CD4-positive, alpha-beta T cell (primary cell): Measurements from ENCODE around the gene ZFP1. TPM values are rescaled to one million over a fixed set of nuclear protein-coding genes. Genes with fewer than 3 reads are reported as not detected.

Experiments
- ATAC-seq: fragments of 200-7000 bp; cut with Tn5 transposase; one replicate; pipeline ENCODE4 v1.10.0; 2022; ENCODE audit warnings: mild to moderate bottlenecking; ENCODE audit not compliant: poor library complexity
- CTCF ChIA-PET: fragments of 350-600 bp; sonication (Branson Sonifier 250); formaldehyde crosslinking; loops from one replicate; lab custom pipeline; 2021; ENCODE audit warnings: antibody characterized with exemption, inconsistent platforms; lab: Charles Lee
- POLR2A ChIA-PET: fragments of 350-600 bp; sonication (Branson Sonifier 250); formaldehyde crosslinking; loops from one replicate; lab custom pipeline; 2021; ENCODE audit warnings: antibody characterized with exemption, inconsistent platforms; lab: Charles Lee
- DNase-seq, 14 experiments: peaks; one replicate each; pipeline ENCODE4 v3.0.0-alpha.2; 2013 to 2020; ENCODE audit warnings: mixed read lengths in 2 of 14
- H3K27ac ChIP-seq, 2 donors: one replicate each; pipeline versions ENCODE4 v1.5.1 to v1.7.0; 2013; ENCODE audit warnings: low read length in 2 of 2, low read depth in 1 of 2, mild to moderate bottlenecking in 1 of 2
- H3K27me3 ChIP-seq, 2 experiments: 1 replicate in 1 of 2; 2 replicates in 1 of 2; pipeline versions ENCODE4 v1.6.1 to v1.7.0; 2013; ENCODE audit warnings: low read length in 2 of 2, control low read depth in 1 of 2, mild to moderate bottlenecking in 1 of 2, moderate library complexity in 1 of 2; ENCODE audit not compliant: insufficient read depth in 2 of 2, control insufficient read depth in 1 of 2
- H3K36me3 ChIP-seq: one replicate; pipeline ENCODE4 v1.6.1; 2013; ENCODE audit warnings: low read length, control low read depth; ENCODE audit not compliant: insufficient read depth
- H3K4me1 ChIP-seq: one replicate; pipeline ENCODE4 v1.6.1; 2013; ENCODE audit warnings: low read length, control low read depth; ENCODE audit not compliant: insufficient read depth
- H3K4me3 ChIP-seq: one replicate; pipeline ENCODE4 v1.5.1; 2013; ENCODE audit warnings: mild to moderate bottlenecking, low read length, moderate library complexity
- H3K9me3 ChIP-seq, 2 experiments: 1 replicate in 1 of 2; 2 replicates in 1 of 2; pipeline versions ENCODE4 v1.6.1 to v1.7.0; 2013; ENCODE audit warnings: low read length in 2 of 2, mild to moderate bottlenecking in 2 of 2, control low read depth in 1 of 2, moderate library complexity in 1 of 2; ENCODE audit not compliant: control insufficient read depth in 1 of 2, insufficient read depth in 1 of 2
- H3K27ac Mint-ChIP-seq: one replicate; pipeline ENCODE4 v1.8.0; 2020; ENCODE audit warnings: mixed read lengths
- H3K27me3 Mint-ChIP-seq: one replicate; pipeline ENCODE4 v1.8.0; 2021; ENCODE audit warnings: mixed read lengths
- H3K36me3 Mint-ChIP-seq: one replicate; pipeline ENCODE4 v1.8.0; 2021; ENCODE audit warnings: low read depth, mixed read lengths
- H3K4me1 Mint-ChIP-seq: one replicate; pipeline ENCODE4 v1.8.0; 2021; ENCODE audit warnings: low read depth, mixed read lengths
- H3K4me3 Mint-ChIP-seq: one replicate; pipeline ENCODE4 v1.8.0; 2020; ENCODE audit warnings: mild to moderate bottlenecking, mixed read lengths
- H3K9me3 Mint-ChIP-seq: one replicate; pipeline ENCODE4 v1.8.0; 2020; ENCODE audit warnings: mixed read lengths
- CTCF ChIP-seq: fragments of 200-600 bp; IDR thresholded peaks from one replicate; pipeline ENCODE4 v1.8.0; 2022; ENCODE audit warnings: antibody characterized with exemption, mild to moderate bottlenecking
- intact Hi-C, 2 experiments: fragments of 100-400 bp; cut with DNase I in 1 of 2; cut with micrococcal nuclease in 1 of 2; formaldehyde crosslinking; loops; one replicate each; pipeline versions ENCODE4 v1.15.1 to v1.9.0; 2023 to 2025; cut with DNase I, micrococcal nuclease
- total RNA-seq, 174 experiments: library from RNA in 2 of 174; stranded (reverse) in 2 of 174; gene quantifications; one replicate each; pipeline ENCODE4 v1.2.3 and lab custom pipeline; 2021 to 2026

ZFP1 gene
- total RNA-seq, 2 experiments from 2014 or later: 6.2 to 7.5 TPM

GRCh38 chr16:75147968-75148310 is 385 bp upstream of the ZFP1 start:
- ChIA-PET CTCF (interaction anchor here (0.9 kb wide), 1 partner anchor 37 kb away, joined by 4 read pairs; no protein-coding TSS in a partner anchor), POLR2A (interaction anchor here (1.2 kb wide), 1 partner anchor 163 kb away, joined by 5 read pairs; the partner anchor contains the start of gene WDR59)
- TF ChIP-seq CTCF: no peak
- H3K27me3 ChIP-seq: no peaks in the 10 kb centered on the region
- H3K27ac ChIP-seq: peak overlapping the region in 1 of 2 donors; percentile 88
- peaks cover 4 to 14% of the 10 kb centered on the region in 2 experiments for H3K9me3 ChIP-seq
- Mint-ChIP-seq H3K27ac (peak overlapping the region; percentile 88), H3K27me3 (no peaks in the 10 kb centered on the region), H3K36me3 (peaks cover 31% of the 10 kb centered on the region), H3K9me3 (peaks cover 13% of the 10 kb centered on the region), H3K4me1 (peaks cover 22% of the 10 kb centered on the region), H3K4me3 (peak overlapping the region; percentile 94)
- intact Hi-C loops: loop anchor here (2.0 to 10.0 kb wide), 5 partner anchors 73 to 851 kb away; partner anchors contain the start of genes GABARAPL2 (in 1 of the 2), PSMD7 (in 1 of the 2), RFWD3 (in 1 of the 2) and TMEM170A (in 1 of the 2)
- peak overlapping the region; percentile 82 for H3K4me3 ChIP-seq
- no peak for DNase-seq
- ATAC-seq: no peak
- H3K4me1 ChIP-seq: peaks cover 9% of the 10 kb centered on the region
- no peaks in the 10 kb centered on the region for H3K36me3 ChIP-seq

GRCh38 chr16:75151798-75152197 is 3.5 kb downstream of the ZFP1 start:
- Mint-ChIP-seq H3K27me3 (no peaks in the 10 kb centered on the region), H3K4me1 (peaks cover 22% of the 10 kb centered on the region), H3K4me3 (peak overlapping the region; percentile 35), H3K9me3 (peaks cover 15% of the 10 kb centered on the region), H3K27ac (no peak overlapping the region), H3K36me3 (peaks cover 52% of the 10 kb centered on the region)
- intact Hi-C loops: no loop called here
- Histone ChIP-seq H3K4me3 (no peak overlapping the region), H3K9me3 (peaks cover 3 to 14% of the 10 kb centered on the region in 2 experiments), H3K36me3 (peaks cover 16% of the 10 kb centered on the region), H3K4me1 (peaks cover 9% of the 10 kb centered on the region), H3K27me3 (no peaks in the 10 kb centered on the region), H3K27ac (no peak overlapping the region)
- ChIA-PET POLR2A (no interaction called here), CTCF (no interaction called here)
- TF ChIP-seq CTCF: no peak
- DNase-seq: no peak
- ATAC-seq: no peak

DNA sequence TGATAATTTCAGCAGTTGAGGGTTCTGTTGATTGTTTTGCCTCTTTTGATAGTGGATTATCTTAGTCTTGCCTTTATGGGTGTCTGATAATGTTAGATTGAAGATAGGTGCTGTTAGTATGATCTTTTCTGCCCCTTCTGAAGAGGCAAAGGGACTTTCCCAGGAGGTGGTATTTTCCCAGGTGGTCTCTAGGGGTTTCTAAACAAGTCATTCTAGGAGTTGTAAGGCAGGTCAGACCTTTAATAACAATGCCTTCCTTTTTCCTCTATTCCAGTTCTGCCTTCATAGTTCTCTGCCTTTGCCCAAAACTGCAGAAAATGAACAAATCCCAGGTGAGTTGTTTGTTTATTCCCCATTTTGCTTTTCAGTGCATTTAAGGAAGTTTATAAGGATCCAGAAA is 4.3 kb downstream of the ZFP1 start:
- Histone ChIP-seq H3K9me3 (peaks cover 3 to 14% of the 10 kb centered on the region in 2 experiments), H3K4me1 (peaks cover 9% of the 10 kb centered on the region), H3K27me3 (no peaks in the 10 kb centered on the region), H3K4me3 (no peak overlapping the region), H3K27ac (no peak overlapping the region), H3K36me3 (peaks cover 16% of the 10 kb centered on the region)
- Mint-ChIP-seq H3K4me3 (no peak overlapping the region), H3K9me3 (peaks cover 15% of the 10 kb centered on the region), H3K4me1 (peaks cover 19% of the 10 kb centered on the region), H3K27me3 (no peaks in the 10 kb centered on the region), H3K36me3 (peaks cover 60% of the 10 kb centered on the region), H3K27ac (no peak overlapping the region)
- ChIA-PET POLR2A (no interaction called here), CTCF (no interaction called here)
- intact Hi-C loops: no loop called here
- ATAC-seq (no peak), DNase-seq (no peak)
- no peak for TF ChIP-seq CTCF
